Uterus (tissue), 2 donors: ENCODE data around the gene MSANTD1.

ENCODE experiments used
- CTCF ChIP-seq, 4 experiments: fragments of 200-600 bp in 2 of 4; fragments of 450-650 bp in 2 of 4; sonication (generic) in 2 of 4; IDR thresholded peaks; one replicate each; pipeline ENCODE4 v1.5.1; 2016 to 2019; ENCODE audit warnings: antibody characterized with exemption in 4 of 4, mild to moderate bottlenecking in 2 of 4, moderate library complexity in 1 of 4
- POLR2A ChIP-seq, 2 donors: fragments of 450-650 bp; IDR thresholded peaks; one replicate each; pipeline ENCODE4 v1.6.1; 2016; ENCODE audit warnings: antibody characterized with exemption in 2 of 2, mild to moderate bottlenecking in 1 of 2, moderate library complexity in 1 of 2

GRCh38 chr4:3236326-3236878, 12.6 kb upstream of the MSANTD1 start:
- TF ChIP-seq CTCF (IDR thresholded peaks at IDR 0.05), result no peak
- TF ChIP-seq POLR2A (IDR thresholded peaks at IDR 0.05), result no peak
